Right lobe of liver (tissue), 4 donors: ENCODE data around the gene EXPH5.

ENCODE experiments used
- CTCF ChIP-seq, 4 donors: fragments of 200-600 bp in 3 of 4; fragments of 450-650 bp in 1 of 4; IDR thresholded peaks; one replicate each; pipeline versions ENCODE4 v1.5.1 to v1.8.0; 2016 to 2022; ENCODE audit warnings: antibody characterized with exemption in 4 of 4, mild to moderate bottlenecking in 2 of 4
- POLR2A ChIP-seq: fragments of 450-650 bp; IDR thresholded peaks from one replicate; pipeline ENCODE4 v1.6.1; 2017; ENCODE audit warnings: antibody characterized with exemption, mild to moderate bottlenecking
- donor health status: DM: no; HTN: no; CAD: no.
- donor health status: DM: no; HTN: no; CAD: no.
- donor health status: DM: no; HTN: yes; CAD: no.

- TF ChIP-seq CTCF (IDR thresholded peaks at IDR 0.05) (no peak), POLR2A (no peak)
Observed at GRCh38 chr11:108576523-108576922, 17.0 kb downstream of the EXPH5 start.
